K562 (cell line): ENCODE results near the gene YPEL3. TPM values are rescaled to one million over a fixed set of nuclear protein-coding genes. Genes with fewer than 3 reads are reported as not detected.

Source experiments
- MGA ChIP-seq: fragments of 450-650 bp; IDR thresholded peaks from 2 replicates; pipeline ENCODE4 v1.6.1; 2016; ENCODE audit warnings: mild to moderate bottlenecking, moderate library complexity
- polyA plus RNA-seq, 8 experiments: library from polyadenylated mRNA; depleted of rRNA in 4 of 8; stranded (reverse) in 5 of 8; unstranded in 3 of 8; fragments of >200 nt; fragmentation: Nextera tagmentation in 2 of 8; fragmentation: Illumina TruSeq in 1 of 8; extraction: Ambion mirVana in 2 of 8; extraction: Trizol in 1 of 8; gene quantifications; 2 replicates each; pipeline versions ENCODE4 v1.2.1 to v1.2.3, GENCODE V29; 2011 to 2014; ENCODE audit warnings: inconsistent platforms in 1 of 8, missing spikeins in 1 of 8
- total RNA-seq, 7 experiments: library from RNA; depleted of rRNA in 6 of 7; stranded (reverse); fragments of >200 nt in 6 of 7; fragmentation: Illumina TruSeq in 2 of 7; extraction: Trizol in 2 of 7; gene quantifications; 2 replicates each; pipeline versions ENCODE4 v1.2.1 to v1.2.3, GENCODE V29; 2011 to 2021; ENCODE audit warnings: low replicate concordance in 1 of 7
- TF ChIP-seq, protein P1 (sequence below): fragments of 250-450 bp; sonication (Bioruptor Pico); IDR thresholded peaks from 2 replicates; pipeline ENCODE4 v1.8.0; 2021; ENCODE audit warnings: borderline replicate concordance, mild to moderate bottlenecking, moderate library complexity; ENCODE audit not compliant: poor library complexity, severe bottlenecking

The YPEL3 gene
- total and polyA plus RNA-seq, 9 of the 15 experiments (the other 6 are each of a cell fraction or from before 2014, with no cell fraction given), result 0.41 to 15.0 (median 2.9) TPM

DNA sequence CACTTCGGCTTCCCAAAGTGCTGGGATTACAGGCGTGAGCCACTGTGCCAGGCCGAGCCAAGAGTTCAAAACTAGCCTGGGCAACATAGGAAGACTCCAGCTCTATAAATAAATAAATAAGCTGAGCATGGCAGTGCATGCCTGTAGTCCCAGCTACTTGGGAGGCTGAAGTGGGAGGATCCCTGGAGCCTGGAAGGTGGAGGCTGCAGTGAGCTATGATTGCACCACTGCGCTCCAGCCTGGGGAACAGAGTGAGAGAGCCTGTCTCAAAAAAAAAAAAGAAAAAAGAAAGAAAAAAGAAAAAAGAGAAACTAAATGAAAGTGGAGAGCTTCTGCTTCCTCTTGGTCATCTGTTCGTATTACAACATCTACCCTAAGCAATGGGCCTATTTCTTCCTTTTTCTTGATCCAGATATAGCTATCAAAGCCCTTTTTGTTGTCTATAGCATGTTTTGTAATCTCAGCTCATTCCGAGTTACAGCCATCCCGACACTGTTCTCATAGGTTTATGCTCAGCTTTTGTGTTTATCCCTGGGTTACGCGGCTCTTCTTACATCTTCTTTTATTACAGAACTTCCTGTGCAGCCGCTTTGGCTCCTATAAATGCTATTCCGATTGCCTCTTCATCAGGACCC, 41.1 kb upstream of the YPEL3 start (continued):
- no peak for TF ChIP-seq MGA
- TF ChIP-seq, protein P1, sequence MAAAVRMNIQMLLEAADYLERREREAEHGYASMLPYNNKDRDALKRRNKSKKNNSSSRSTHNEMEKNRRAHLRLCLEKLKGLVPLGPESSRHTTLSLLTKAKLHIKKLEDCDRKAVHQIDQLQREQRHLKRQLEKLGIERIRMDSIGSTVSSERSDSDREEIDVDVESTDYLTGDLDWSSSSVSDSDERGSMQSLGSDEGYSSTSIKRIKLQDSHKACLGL (CRISPR knock-in tag), result no peak
